ENCODE results near the gene ZBTB9.
A peak's percentile ranks its signal among the peaks of the same experiment; 100 is the strongest.
"Not testable (repeated sequence)": the region's sequence is repeated elsewhere in the genome, so short reads cannot be mapped to it uniquely, and the experiment has no call there.

Gene ZBTB9

DNA sequence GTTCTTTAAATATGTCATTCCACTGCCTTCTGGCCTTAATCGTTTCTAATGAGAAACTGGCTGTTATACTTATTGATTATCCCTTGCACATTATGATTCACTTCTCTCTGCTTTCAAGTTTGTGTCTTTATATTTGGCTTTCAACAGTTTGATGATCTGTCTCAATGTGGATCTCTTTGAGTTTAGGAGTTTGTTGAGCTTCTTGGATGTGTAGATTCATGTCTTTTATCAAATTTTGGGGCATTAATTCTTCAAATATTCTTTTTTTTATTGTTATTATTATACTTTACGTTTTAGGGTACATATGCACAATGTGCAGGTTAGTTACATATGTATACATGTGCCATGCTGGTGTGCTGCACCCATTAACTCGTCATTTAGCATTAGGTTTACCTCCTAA lies 29.3 kb downstream of the ZBTB9 start:
- no peak for DNase-seq (ENCODE audit: low read depth)

DNA sequence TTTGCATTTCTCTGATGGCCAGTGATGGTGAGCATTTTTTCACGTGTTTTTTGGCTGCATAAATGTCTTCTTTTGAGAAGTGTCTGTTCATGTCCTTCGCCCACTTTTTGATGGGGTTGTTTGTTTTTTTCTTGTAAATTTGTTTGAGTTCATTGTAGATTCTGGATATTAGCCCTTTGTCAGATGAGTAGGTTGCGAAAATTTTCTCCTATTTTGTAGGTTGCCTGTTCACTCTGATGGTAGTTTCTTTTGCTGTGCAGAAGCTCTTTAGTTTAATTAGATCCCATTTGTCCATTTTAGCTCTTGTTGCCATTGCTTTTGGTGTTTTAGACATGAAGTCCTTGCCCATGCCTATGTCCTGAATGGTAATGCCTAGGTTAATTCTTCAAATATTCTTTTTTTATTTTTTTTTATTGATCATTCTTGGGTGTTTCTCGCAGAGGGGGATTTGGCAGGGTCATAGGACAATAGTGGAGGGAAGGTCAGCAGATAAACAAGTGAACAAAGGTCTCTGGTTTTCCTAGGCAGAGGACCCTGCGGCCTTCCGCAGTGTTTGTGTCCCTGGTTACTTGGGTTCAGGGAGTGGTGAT lies 30.4 kb downstream of the ZBTB9 start:
- not testable (repeated sequence) for H3K4me3 ChIP-seq (ENCODE audit: control insufficient read depth, low read depth, low read length); DNase-seq (ENCODE audit: low read depth)

More for the DNA sequence above, 29.3 kb downstream of the ZBTB9 start:
- no peak overlapping the region for H3K4me3 ChIP-seq (ENCODE audit: control insufficient read depth, low read depth, low read length)
- TF ChIP-seq, protein P1, sequence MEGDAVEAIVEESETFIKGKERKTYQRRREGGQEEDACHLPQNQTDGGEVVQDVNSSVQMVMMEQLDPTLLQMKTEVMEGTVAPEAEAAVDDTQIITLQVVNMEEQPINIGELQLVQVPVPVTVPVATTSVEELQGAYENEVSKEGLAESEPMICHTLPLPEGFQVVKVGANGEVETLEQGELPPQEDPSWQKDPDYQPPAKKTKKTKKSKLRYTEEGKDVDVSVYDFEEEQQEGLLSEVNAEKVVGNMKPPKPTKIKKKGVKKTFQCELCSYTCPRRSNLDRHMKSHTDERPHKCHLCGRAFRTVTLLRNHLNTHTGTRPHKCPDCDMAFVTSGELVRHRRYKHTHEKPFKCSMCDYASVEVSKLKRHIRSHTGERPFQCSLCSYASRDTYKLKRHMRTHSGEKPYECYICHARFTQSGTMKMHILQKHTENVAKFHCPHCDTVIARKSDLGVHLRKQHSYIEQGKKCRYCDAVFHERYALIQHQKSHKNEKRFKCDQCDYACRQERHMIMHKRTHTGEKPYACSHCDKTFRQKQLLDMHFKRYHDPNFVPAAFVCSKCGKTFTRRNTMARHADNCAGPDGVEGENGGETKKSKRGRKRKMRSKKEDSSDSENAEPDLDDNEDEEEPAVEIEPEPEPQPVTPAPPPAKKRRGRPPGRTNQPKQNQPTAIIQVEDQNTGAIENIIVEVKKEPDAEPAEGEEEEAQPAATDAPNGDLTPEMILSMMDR (conservative IDR thresholded peaks at IDR 0.05; ENCODE audit: control insufficient read depth, insufficient read depth, low read depth, low read length) = no peak

GRCh38 chr6:33485680-33486079 lies 31.3 kb downstream of the ZBTB9 start:
- H3K4me3 ChIP-seq (ENCODE audit: control insufficient read depth, low read depth, low read length); DNase-seq (ENCODE audit: low read depth): not testable (repeated sequence)

GRCh38 chr6:33488339-33488738 lies 34.0 kb downstream of the ZBTB9 start:
- no peak overlapping the region for H3K4me3 ChIP-seq (ENCODE audit: control insufficient read depth, low read depth, low read length)
- no peak for DNase-seq (ENCODE audit: low read depth)
- TF ChIP-seq, protein P1 (conservative IDR thresholded peaks at IDR 0.05; ENCODE audit: control insufficient read depth, insufficient read depth, low read depth, low read length) = no peak

- TF ChIP-seq, protein P1 (conservative IDR thresholded peaks at IDR 0.05; ENCODE audit: control insufficient read depth, insufficient read depth, low read depth, low read length) = no peak
- H3K4me3 ChIP-seq (ENCODE audit: control insufficient read depth, low read depth, low read length) = no peak overlapping the region
- no peak for DNase-seq (ENCODE audit: low read depth)
Measured at GRCh38 chr6:33490198-33490597, 35.8 kb downstream of the ZBTB9 start.

DNA sequence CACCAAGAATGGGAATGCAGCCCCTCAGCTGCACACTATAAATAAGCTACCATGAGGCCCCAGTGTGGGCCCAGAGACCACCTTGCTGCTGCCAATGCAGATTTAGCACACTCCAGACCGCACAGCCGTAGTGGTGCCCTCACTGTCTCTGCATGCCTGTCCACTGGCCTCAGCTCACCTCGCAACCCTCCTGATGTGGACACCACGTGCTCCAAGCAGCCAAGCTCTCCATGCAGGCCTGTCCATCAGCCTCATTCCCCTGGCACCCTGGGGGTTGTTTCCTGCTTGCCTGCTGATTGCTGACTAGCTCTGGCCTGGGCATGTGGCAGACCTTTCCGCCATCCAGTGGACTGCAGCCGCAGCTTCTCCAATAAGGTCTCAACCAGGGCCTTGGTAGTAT lies 36.2 kb downstream of the ZBTB9 start:
- H3K4me3 ChIP-seq (ENCODE audit: control insufficient read depth, low read depth, low read length) = no peak overlapping the region
- no peak for DNase-seq (ENCODE audit: low read depth)
- TF ChIP-seq, protein P1 (conservative IDR thresholded peaks at IDR 0.05; ENCODE audit: control insufficient read depth, insufficient read depth, low read depth, low read length) = no peak

DNA sequence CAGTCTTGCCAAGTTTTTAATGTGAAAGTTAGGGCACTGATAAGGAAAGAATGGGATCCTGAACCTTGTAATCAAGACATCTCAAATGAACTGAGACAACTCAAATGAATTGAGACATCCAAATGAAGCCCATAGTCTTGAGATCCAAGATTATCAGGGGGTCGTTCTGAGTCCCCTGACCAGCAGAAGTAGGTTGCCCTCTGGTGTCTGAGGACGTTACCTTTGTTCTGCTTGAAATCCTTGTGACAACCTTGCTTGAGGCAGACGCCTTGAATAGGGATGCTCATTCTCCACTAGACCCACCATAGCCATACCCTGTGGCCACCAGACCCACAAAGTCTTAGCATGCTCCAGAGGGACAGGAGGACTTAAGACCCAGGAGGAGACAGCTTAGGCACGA lies 37.7 kb downstream of the ZBTB9 start:
- no peak for DNase-seq (ENCODE audit: low read depth)
- TF ChIP-seq, protein P1 (conservative IDR thresholded peaks at IDR 0.05; ENCODE audit: control insufficient read depth, insufficient read depth, low read depth, low read length) = peak; percentile 1
- H3K4me3 ChIP-seq (ENCODE audit: control insufficient read depth, low read depth, low read length) = no peak overlapping the region

DNA sequence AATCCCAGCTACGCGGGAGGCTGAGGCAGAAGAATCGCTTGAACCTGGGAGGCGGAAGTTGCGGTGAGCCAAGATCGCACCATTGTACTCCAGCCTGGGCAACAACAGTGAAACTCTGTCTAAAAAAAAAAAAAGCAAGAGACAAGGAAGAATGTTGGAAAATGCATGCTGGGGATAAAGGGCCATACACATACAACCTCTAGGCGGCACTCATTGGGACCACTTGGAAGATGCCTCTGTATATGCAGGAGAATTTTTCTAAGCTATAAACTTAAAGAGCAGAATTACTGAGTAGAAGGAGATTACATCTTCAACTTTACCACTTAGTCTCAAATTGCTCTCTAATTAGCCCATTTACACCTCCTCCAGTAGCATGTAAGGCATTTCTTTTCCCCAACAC lies 42.8 kb downstream of the ZBTB9 start:
- no peak for DNase-seq (ENCODE audit: low read depth)
- TF ChIP-seq, protein P1 (conservative IDR thresholded peaks at IDR 0.05; ENCODE audit: control insufficient read depth, insufficient read depth, low read depth, low read length) = no peak
- H3K4me3 ChIP-seq (ENCODE audit: control insufficient read depth, low read depth, low read length) = no peak overlapping the region
